GM19463 (cell line): ENCODE results near the gene TPCN2.
"Not testable (repeated sequence)": the region's sequence is repeated elsewhere in the genome, so short reads cannot be mapped to it uniquely, and the experiment has no call there.

Experiments
- ATAC-seq: cut with Tn5 transposase; IDR thresholded peaks from one replicate; pipeline ENCODE4 v1.9.1; 2021; ENCODE audit warnings: mild to moderate bottlenecking, moderate library complexity; ENCODE audit not compliant: unreplicated experiment

TPCN2 gene

GRCh38 chr11:69048694-69049489 lies at the start of gene TPCN2:
Gene TPCN2 (plus strand): TSS chr11:69048932. CDS start chr11:69048998, 66 bp downstream.
- peak; percentile 94 for ATAC-seq

DNA sequence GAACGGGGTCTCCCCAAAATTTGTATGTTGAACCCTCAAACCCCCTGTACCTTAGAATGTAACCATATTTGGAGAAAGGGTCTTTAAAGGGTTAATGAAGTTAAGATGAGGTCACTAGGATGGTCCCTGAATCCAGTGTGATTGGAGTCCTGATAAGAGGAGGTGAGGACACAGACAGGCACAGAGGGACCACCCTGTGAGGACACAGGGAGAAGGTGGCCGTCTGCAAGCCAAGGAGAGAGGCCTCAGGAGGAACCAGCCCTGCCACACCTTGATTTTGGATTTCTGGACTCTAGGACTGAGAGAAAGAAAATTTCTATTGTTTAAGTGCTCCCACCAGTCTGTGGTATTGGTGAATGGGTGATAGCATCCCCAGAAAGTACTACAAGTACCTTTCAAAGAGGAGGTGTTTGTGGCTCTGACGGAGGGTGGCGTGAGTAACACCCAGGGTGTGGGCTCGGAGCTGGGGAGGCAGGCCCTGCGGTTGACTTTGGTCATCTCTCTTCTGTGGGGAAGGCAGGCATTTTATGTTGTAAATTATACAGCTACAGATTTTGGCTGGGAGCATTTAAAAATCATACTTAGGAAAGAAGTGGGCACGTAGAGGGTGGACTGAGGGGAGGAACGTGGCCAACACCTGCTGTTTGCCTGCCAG lies 49.5 kb upstream of the TPCN2 start:
- ATAC-seq = no peak

DNA sequence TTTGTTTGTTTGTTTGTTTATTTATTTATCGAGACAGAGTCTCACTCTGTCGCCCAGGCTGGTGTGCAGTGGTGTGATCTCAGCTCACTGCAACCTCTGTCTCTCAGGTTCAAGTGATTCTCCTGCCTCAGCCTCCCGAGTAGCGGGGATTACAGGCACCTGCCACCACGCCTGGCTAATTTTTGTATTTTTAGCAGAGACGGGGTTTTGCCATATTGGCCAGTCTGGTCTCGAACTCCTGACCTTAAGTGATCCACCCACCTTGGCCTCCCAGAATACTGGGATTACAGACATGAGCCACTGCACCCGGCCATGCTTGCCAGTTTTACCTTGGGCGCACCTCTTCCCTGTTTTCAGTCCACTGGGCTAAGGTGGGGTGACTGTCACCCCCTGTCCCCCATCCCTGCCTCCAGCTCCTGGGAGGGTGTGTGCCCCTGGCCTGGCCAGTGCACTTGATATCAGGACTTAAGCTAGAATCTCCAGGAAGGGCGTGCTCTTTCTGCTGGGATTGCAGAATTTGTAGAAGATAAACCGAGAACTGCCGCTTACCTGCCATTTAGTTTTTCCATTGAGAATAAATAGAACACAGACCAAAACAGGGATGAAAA lies 48.9 kb upstream of the TPCN2 start:
- ATAC-seq = not testable (repeated sequence)

DNA sequence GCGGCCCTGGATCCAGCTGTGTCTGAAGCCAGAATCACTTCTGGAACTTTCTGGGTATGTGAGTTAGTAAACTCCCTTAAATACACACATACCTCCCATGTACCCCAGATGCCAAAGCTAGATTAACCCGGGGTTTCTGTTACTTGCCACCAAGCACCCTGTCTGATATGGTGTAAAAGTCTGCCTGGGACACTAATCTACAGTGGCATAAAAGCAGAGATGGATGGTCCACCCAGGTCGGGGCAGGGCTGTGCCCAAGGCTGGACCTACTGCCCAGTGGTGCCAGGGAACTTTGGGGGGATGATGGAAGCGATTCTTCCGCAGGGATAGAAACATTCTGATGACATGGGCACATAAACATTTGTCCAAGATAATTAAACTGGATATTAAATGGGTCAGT lies 48.3 kb upstream of the TPCN2 start:
- no peak for ATAC-seq

- no peak for ATAC-seq
Measured at GRCh38 chr11:69000831-69001242, 47.9 kb upstream of the TPCN2 start.

- ATAC-seq = no peak
Measured at GRCh38 chr11:69001243-69002081, 47.3 kb upstream of the TPCN2 start.

DNA sequence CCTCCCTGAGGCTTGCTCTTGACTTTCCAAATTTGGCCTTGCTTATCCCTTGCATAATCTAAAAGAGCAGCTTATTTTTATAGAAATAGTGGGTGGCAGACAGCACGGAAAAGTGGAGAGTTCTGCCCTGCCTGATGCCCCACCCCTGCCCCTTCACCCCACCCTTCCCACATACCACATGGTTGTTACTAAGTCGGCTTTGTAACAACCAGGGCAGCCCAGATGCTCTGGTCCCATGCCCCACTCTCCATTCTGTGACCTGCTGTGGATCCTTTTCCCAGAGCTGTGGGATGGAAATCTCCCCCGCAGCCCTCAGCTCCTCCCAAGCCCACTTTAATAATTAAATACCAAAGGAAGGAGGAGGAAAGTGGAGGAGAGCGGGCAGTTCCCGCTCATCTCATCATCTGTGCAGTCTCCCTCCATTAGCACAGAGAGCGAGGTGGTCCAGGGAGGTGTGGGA lies 46.6 kb upstream of the TPCN2 start:
- ATAC-seq = no peak

DNA sequence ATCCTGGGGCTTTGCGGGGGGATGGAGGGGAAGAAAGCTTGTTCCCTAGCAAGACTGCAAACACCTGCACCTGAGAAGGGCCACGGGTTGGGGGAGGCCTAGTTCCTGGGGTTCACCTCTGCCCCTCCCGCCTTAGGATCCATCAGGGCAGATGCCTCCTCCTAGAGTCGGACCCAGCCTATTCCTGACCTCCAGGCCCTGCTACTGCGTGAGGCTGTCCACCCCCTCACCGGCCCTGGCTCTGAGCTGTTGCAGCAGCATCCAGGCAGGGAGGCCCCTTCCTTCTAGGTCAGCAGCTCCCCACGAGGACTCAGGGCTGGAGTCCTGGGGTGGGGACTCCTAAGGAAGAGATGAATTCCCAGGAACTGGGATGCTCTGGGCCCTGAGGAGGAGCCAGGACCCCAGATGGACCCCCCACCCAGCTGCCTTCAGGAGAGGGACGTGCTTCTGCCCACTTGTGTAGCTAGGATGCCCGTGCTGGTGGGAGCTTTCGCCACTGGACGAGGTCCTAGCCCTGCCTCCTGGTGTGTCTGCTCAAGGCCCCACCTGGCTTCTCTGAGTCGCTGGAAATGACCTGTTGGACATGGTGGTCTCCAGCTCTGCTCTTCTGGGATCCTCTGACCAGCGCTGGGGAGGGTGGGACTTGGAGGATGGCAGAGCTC lies 46.0 kb upstream of the TPCN2 start:
- no peak for ATAC-seq

GRCh38 chr11:69003301-69003865 lies 45.3 kb upstream of the TPCN2 start:
- ATAC-seq = no peak

- ATAC-seq = no peak
Measured at GRCh38 chr11:69003866-69004367, 44.8 kb upstream of the TPCN2 start.

GRCh38 chr11:69004411-69005182 lies 44.1 kb upstream of the TPCN2 start:
- no peak for ATAC-seq

DNA sequence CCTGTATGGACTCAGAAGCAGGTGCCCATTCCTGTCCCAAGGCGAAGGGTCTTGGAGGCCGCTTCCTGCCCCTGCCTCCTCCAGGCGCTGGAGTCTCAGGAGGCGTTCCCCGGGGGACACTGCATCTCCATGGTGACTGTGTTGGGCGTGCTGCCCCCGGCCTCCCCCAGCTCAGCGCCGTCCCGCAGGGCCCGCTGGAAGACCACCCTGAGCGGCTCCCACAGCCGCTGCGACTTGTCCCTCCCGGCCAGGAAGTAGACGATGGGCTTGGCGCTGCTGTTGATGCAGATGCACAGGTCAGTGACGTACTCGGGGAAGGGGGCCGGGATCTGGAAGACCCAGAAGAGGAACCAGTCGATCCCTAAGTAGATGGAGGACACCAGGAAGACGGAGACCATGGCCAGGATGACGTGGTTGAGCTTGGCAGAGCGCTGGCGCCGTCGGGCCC lies 43.5 kb upstream of the TPCN2 start:
- ATAC-seq = no peak

DNA sequence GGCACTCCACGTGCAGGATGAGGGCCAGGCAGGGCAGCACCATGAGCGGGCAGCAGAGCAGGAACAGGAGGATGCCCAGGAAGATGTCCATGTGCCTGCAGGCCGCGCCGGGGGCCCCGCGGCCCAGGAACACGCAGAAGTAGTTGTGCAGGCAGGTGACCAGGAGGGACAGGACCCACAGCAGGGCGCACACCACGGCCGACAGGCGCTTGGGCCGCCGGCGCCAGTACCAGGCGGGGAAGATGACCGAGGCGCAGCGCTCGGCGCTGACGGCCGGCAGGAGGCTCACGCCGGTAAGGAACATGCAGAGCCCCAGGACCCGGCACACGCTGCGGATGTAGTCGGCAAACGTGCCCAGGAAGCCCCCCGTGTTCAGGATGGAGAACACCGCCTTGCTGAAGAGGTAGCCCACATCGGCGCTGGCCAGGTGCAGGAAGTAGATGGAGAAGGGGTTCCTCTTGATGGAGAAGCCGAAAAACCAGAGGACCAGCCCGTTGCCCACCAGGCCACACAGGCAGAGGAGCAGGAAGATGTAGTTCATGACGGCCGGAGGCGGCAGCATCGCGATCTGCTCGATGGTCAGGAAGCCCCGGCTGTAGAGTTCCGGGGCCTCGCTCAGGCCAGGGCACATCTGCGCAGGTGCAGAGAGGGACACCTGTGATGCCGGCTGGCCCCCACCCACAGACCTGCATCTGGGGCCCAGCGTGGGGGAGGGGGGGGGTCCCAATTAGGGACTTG lies 42.9 kb upstream of the TPCN2 start:
- ATAC-seq = no peak

GRCh38 chr11:69006816-69007215 lies 41.9 kb upstream of the TPCN2 start:
- ATAC-seq = no peak

GRCh38 chr11:69007975-69008381 lies 40.8 kb upstream of the TPCN2 start:
- no peak for ATAC-seq

DNA sequence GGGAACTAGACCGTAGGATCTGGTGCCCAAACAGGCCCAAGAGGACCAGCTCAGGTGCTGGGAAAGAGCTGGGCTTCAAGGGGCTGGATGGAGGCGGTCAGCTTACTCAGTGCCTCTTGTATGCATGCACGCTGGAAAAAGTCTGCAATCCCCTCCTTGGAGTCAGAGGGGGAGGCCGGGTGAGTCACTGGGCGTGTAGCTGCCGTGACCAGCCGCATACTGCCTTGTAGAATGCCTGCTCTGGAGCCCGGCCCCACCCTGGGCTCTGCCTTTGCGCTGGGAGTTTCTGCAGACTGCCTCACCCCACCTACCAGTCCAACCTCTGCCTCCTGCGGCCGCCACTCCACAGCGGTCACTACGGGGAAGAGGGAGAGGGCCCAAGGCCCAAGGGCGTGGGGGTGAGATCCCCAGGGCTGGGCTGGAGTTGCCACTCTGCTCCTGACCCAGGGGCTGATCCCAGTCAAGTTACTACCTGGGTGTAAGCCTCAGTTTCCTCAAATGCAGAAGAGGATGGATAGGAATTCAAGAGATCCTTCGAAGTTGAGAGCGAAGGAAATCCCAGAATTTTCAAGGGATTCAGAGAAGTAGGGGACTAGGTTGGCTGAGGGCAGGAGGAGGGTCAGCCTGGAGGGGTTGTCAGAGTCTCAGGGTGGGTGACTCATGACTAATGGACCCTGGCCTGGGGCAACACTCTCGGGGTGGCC lies 39.8 kb upstream of the TPCN2 start:
- no peak for ATAC-seq

DNA sequence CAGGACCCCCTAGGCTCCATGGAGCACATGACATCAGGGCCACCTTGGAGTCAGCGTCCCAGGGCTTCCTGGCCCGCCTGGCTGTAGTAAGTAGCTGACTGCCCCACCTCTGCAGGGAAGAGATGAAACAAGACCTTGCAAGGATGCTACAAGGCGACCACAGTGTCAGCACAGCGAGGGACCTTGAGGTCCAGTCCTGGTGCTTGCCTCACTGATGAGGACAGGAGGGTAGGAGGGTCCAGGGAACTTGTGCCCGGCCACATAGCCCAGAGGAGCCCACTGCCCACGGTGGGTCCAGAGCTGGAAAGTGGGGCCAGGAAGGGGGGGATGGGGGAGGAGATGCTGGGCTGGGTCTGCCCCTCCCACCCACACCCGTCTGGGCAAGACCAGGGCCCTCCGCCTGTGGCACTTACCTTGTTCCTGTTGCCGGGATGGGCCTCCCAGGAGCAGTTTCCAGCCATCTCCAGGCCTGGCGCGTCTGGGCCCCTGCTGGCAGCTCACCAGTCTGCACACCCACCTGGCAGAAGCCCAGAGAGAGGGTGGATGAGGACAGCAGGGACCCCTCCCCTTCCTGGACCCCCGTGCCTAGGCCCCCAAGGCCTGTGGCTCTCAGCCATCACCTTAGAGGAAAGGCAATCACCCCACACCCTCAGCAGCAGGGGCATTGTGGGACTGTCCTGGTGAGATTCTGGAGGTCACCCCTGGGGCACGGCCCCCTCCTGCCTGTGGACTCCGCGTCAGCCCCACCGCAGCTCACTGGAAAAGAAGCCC lies 39.1 kb upstream of the TPCN2 start:
- ATAC-seq = no peak
